Activated naive CD4-positive, alpha-beta T cell treated with anti-CD3 and anti-CD28 coated beads, Interleukin-2, amount 50 U/mL, for 24 hours (primary cell): ENCODE data around the gene CACFD1.
"Not testable (repeated sequence)": the region's sequence is repeated elsewhere in the genome, so short reads cannot be mapped to it uniquely, and the experiment has no call there.

Source experiments
- H3K27ac Mint-ChIP-seq: one replicate; pipeline ENCODE4 v1.8.0; 2021; ENCODE audit warnings: mild to moderate bottlenecking, mixed read lengths
- H3K27me3 Mint-ChIP-seq: one replicate; pipeline ENCODE4 v1.8.0; 2021; ENCODE audit warnings: mixed read lengths
- H3K36me3 Mint-ChIP-seq: one replicate; pipeline ENCODE4 v1.8.0; 2021; ENCODE audit warnings: mixed read lengths
- H3K4me1 Mint-ChIP-seq: one replicate; pipeline ENCODE4 v1.8.0; 2021; ENCODE audit warnings: mixed read lengths
- H3K4me3 Mint-ChIP-seq: one replicate; pipeline ENCODE4 v1.8.0; 2021; ENCODE audit warnings: mild to moderate bottlenecking, mixed read lengths
- H3K9me3 Mint-ChIP-seq: one replicate; pipeline ENCODE4 v1.8.0; 2021; ENCODE audit warnings: mixed read lengths

The CACFD1 gene

DNA sequence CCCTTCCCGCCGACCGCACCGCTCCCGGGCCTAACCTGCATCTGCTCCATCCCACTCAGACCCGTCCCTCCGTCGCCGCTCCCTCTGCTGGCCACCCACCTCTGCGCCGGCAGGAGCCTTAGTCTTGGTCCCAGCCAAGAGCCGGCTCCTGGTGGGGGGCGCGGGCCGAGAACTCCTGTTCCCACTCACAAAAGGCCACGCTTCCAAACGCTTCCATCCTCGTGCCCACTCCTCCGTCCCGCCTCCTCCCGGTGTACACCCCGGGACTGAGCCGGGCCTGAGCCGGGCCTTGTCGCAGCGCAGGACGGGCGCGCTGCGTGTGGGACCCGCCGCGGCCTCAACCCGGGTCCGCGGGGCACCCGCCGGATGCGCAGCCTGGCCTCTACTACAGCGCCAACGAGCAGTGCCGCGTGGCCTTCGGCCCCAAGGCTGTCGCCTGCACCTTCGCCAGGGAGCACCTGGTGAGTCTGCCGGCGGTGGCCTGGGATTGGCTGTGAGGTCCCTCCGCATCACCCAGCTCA, 30.1 kb upstream of the CACFD1 start:
- Mint-ChIP-seq H3K4me1 (peaks cover 7% of the 10 kb centered on the region), H3K36me3 (no peaks in the 10 kb centered on the region), H3K4me3 (no peak overlapping the region), H3K27ac (no peak overlapping the region), H3K9me3 (no peaks in the 10 kb centered on the region), H3K27me3 (peaks cover 17% of the 10 kb centered on the region)

GRCh38 chr9:133430244-133430643, 29.5 kb upstream of the CACFD1 start:
- Mint-ChIP-seq H3K4me3 (peak overlapping the region; percentile 20), H3K36me3 (no peaks in the 10 kb centered on the region), H3K9me3 (no peaks in the 10 kb centered on the region), H3K4me1 (peaks cover 7% of the 10 kb centered on the region), H3K27me3 (peaks cover 15% of the 10 kb centered on the region), H3K27ac (no peak overlapping the region)

DNA sequence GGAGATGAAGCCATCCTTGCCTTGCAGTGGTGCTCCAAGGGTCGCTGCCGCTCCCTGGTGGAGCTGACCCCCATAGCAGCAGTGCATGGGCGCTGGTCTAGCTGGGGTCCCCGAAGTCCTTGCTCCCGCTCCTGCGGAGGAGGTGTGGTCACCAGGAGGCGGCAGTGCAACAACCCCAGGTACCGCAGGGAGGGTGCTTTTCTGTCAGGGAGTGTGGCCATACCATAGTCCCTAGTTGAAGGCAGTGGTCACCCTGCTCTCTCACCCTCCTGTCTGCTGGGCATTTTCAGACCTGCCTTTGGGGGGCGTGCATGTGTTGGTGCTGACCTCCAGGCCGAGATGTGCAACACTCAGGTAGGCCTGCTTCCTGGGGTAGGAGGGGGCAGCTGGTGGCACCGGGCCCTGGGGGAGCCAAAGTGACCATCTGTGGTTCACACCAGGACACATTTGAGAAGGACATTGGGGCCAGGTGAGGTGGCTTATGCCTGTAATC, 26.4 kb upstream of the CACFD1 start:
- H3K4me1 Mint-ChIP-seq, result no peaks in the 10 kb centered on the region
- H3K4me3 Mint-ChIP-seq, result no peak overlapping the region
- no peak overlapping the region for H3K27ac Mint-ChIP-seq
- no peaks in the 10 kb centered on the region for H3K36me3 Mint-ChIP-seq
- H3K9me3 Mint-ChIP-seq, result no peaks in the 10 kb centered on the region
- H3K27me3 Mint-ChIP-seq, result peaks cover 4% of the 10 kb centered on the region

DNA sequence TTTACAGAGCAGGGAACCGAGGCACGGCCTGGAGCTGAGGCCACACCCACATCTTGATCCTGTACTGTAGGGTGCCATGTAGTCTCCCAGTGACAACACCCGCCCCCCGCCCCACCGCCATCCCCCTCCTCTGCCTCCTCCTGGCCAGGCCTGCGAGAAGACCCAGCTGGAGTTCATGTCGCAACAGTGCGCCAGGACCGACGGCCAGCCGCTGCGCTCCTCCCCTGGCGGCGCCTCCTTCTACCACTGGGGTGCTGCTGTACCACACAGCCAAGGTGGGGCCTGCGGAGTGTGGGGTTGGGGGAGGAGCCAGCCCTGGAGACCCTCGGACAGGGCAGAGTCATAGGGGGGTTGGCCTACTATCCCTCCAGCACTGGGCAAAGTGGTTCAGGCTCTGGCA, 23.1 kb upstream of the CACFD1 start:
- H3K4me3 Mint-ChIP-seq, result no peak overlapping the region
- H3K4me1 Mint-ChIP-seq, result no peaks in the 10 kb centered on the region
- no peak overlapping the region for H3K27ac Mint-ChIP-seq
- H3K36me3 Mint-ChIP-seq, result no peaks in the 10 kb centered on the region
- H3K27me3 Mint-ChIP-seq, result no peaks in the 10 kb centered on the region
- no peaks in the 10 kb centered on the region for H3K9me3 Mint-ChIP-seq

- H3K4me3 Mint-ChIP-seq, result no peak overlapping the region
- no peaks in the 10 kb centered on the region for H3K27me3 Mint-ChIP-seq
- no peaks in the 10 kb centered on the region for H3K36me3 Mint-ChIP-seq
- no peaks in the 10 kb centered on the region for H3K4me1 Mint-ChIP-seq
- no peaks in the 10 kb centered on the region for H3K9me3 Mint-ChIP-seq
- H3K27ac Mint-ChIP-seq, result no peak overlapping the region
Observed at GRCh38 chr9:133437753-133438531, 21.8 kb upstream of the CACFD1 start.

GRCh38 chr9:133439337-133439736, 20.4 kb upstream of the CACFD1 start:
- H3K4me3 Mint-ChIP-seq, result no peak overlapping the region
- no peak overlapping the region for H3K27ac Mint-ChIP-seq
- no peaks in the 10 kb centered on the region for H3K36me3 Mint-ChIP-seq
- H3K27me3 Mint-ChIP-seq, result no peaks in the 10 kb centered on the region
- no peaks in the 10 kb centered on the region for H3K9me3 Mint-ChIP-seq
- H3K4me1 Mint-ChIP-seq, result no peaks in the 10 kb centered on the region

- Mint-ChIP-seq H3K9me3 (no peaks in the 10 kb centered on the region), H3K36me3 (no peaks in the 10 kb centered on the region), H3K27ac (no peak overlapping the region), H3K4me3 (no peak overlapping the region), H3K4me1 (no peaks in the 10 kb centered on the region), H3K27me3 (no peaks in the 10 kb centered on the region)
Observed at GRCh38 chr9:133440874-133441273, 18.9 kb upstream of the CACFD1 start.

DNA sequence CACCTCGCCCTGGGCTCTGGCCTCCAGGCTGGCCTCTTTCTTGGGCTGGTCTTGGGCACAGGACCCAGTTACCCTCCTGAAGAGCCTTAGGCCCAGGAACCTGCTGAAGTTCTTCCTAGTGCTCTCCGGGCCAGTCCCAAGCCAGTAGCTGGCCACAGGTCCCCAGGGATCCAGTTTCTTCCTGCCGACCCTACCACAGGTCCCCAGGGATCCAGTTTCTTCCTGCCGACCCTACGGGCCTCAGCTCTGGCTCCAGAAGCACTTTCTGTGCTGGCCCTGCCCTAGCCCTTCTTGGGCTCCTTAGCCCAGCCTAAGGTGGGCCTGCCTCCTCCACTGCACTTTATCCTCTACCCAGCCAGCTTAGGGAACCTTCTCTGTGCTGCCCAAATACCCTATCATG, 18.2 kb upstream of the CACFD1 start:
- Mint-ChIP-seq H3K36me3 (no peaks in the 10 kb centered on the region), H3K4me3 (no peak overlapping the region), H3K27me3 (peaks cover 1% of the 10 kb centered on the region), H3K4me1 (no peaks in the 10 kb centered on the region), H3K9me3 (no peaks in the 10 kb centered on the region), H3K27ac (no peak overlapping the region)

GRCh38 chr9:133443248-133443647, 16.5 kb upstream of the CACFD1 start:
- H3K4me3 Mint-ChIP-seq, result no peak overlapping the region
- peaks cover 1% of the 10 kb centered on the region for H3K27me3 Mint-ChIP-seq
- no peaks in the 10 kb centered on the region for H3K9me3 Mint-ChIP-seq
- H3K27ac Mint-ChIP-seq, result no peak overlapping the region
- H3K36me3 Mint-ChIP-seq, result no peaks in the 10 kb centered on the region
- no peaks in the 10 kb centered on the region for H3K4me1 Mint-ChIP-seq

GRCh38 chr9:133443982-133444381, 15.8 kb upstream of the CACFD1 start:
- Mint-ChIP-seq H3K27me3 (peaks cover 1% of the 10 kb centered on the region), H3K9me3 (no peaks in the 10 kb centered on the region), H3K4me1 (no peaks in the 10 kb centered on the region), H3K27ac (no peak overlapping the region), H3K4me3 (no peak overlapping the region), H3K36me3 (no peaks in the 10 kb centered on the region)

GRCh38 chr9:133445293-133445969, 14.3 kb upstream of the CACFD1 start:
- peaks cover 1% of the 10 kb centered on the region for H3K27me3 Mint-ChIP-seq
- H3K36me3 Mint-ChIP-seq, result no peaks in the 10 kb centered on the region
- H3K9me3 Mint-ChIP-seq, result no peaks in the 10 kb centered on the region
- H3K27ac Mint-ChIP-seq, result no peak overlapping the region
- H3K4me3 Mint-ChIP-seq, result no peak overlapping the region
- no peaks in the 10 kb centered on the region for H3K4me1 Mint-ChIP-seq

- Mint-ChIP-seq H3K27me3 (peaks cover 1% of the 10 kb centered on the region), H3K27ac (no peak overlapping the region), H3K4me1 (no peaks in the 10 kb centered on the region), H3K4me3 (no peak overlapping the region), H3K9me3 (no peaks in the 10 kb centered on the region), H3K36me3 (no peaks in the 10 kb centered on the region)
Observed at GRCh38 chr9:133448487-133448972, 11.2 kb upstream of the CACFD1 start.

- Mint-ChIP-seq H3K36me3 (no peaks in the 10 kb centered on the region), H3K27me3 (peaks cover 1% of the 10 kb centered on the region), H3K27ac (no peak overlapping the region), H3K4me3 (no peak overlapping the region), H3K4me1 (no peaks in the 10 kb centered on the region), H3K9me3 (no peaks in the 10 kb centered on the region)
Observed at GRCh38 chr9:133449760-133450159, 10.0 kb upstream of the CACFD1 start.

DNA sequence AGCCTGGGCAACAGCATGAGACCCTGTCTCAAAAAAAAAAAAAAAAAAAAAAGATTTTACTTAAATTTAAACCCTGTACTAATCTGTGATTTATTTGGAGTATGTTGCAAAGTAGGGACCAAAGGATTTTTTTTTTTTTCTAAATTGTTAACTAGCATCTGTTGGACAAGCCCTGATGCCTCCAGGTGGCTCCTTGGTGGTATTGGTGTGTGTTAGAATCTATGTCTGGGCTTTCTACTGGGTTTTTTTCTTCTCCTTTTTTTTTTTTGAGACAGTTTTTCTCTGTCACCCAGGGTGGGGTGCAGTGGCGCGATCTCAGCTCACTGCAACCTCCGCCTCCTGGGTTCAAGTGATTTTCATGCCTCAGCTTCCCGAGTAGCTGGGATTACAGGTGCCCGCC, 7.9 kb upstream of the CACFD1 start:
- H3K4me1 Mint-ChIP-seq, H3K4me3 Mint-ChIP-seq, H3K36me3 Mint-ChIP-seq, H3K9me3 Mint-ChIP-seq, H3K27ac Mint-ChIP-seq, H3K27me3 Mint-ChIP-seq: not testable (repeated sequence)

DNA sequence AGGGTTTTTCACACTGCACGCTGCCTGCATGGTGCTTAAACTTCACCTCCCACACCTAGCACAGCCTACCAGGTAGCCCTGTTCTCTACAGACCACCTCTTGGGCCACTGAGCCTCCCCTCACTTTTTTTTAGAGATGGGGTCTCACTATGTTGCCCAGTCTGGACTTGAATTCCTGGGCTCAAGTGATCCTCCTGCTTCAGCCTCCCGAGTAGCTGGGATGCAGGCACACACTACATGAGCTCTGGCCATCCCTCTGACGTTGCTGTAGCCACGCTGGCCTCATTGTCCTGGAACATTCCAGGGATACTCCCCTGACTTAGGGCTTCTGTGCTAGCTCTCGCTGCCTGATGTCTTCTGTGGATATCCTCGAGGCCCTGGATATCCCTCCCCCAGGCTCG, 7.2 kb upstream of the CACFD1 start:
- Mint-ChIP-seq H3K9me3 (no peaks in the 10 kb centered on the region), H3K4me1 (no peaks in the 10 kb centered on the region), H3K27ac (no peak overlapping the region), H3K36me3 (no peaks in the 10 kb centered on the region), H3K27me3 (no peaks in the 10 kb centered on the region), H3K4me3 (no peak overlapping the region)

GRCh38 chr9:133453651-133454050, 6.1 kb upstream of the CACFD1 start:
- Mint-ChIP-seq H3K4me1 (no peaks in the 10 kb centered on the region), H3K27ac (no peak overlapping the region), H3K4me3 (no peak overlapping the region), H3K36me3 (no peaks in the 10 kb centered on the region), H3K9me3 (no peaks in the 10 kb centered on the region), H3K27me3 (no peaks in the 10 kb centered on the region)
